HFFc6 (cell line): Measurements from ENCODE around the gene TRPC6. TPM values are rescaled to one million over a fixed set of nuclear protein-coding genes. Genes with fewer than 3 reads are reported as not detected.
"Not testable (repeated sequence)": the region's sequence is repeated elsewhere in the genome, so short reads cannot be mapped to it uniquely, and the experiment has no call there.

ENCODE experiments used
- DNase-seq: peaks from one replicate; pipeline ENCODE4 v3.0.0-alpha.2; 2018
- H3K27ac Mint-ChIP-seq: 2 replicates; pipeline ENCODE4 v1.8.0; 2020; ENCODE audit warnings: mild to moderate bottlenecking, mixed read lengths
- H3K27me3 Mint-ChIP-seq: 2 replicates; pipeline ENCODE4 v1.8.0; 2021; ENCODE audit warnings: mild to moderate bottlenecking, moderate library complexity, mixed read lengths; ENCODE audit not compliant: insufficient read depth
- H3K36me3 Mint-ChIP-seq: 2 replicates; pipeline ENCODE4 v1.8.0; 2021; ENCODE audit warnings: low read depth, mixed read lengths
- H3K4me1 Mint-ChIP-seq: 2 replicates; pipeline ENCODE4 v1.8.0; 2020; ENCODE audit warnings: low read depth, mixed read lengths
- H3K4me3 Mint-ChIP-seq: 2 replicates; pipeline ENCODE4 v1.8.0; 2020; ENCODE audit warnings: mild to moderate bottlenecking, moderate library complexity, mixed read lengths
- H3K9me3 Mint-ChIP-seq: 2 replicates; pipeline ENCODE4 v1.8.0; 2020; ENCODE audit warnings: mild to moderate bottlenecking, mixed read lengths
- total RNA-seq, 6 experiments: library from RNA; stranded (reverse); fragmentation: NEBNext Ultra II Directional; extraction: Animal tissue kit (Norgen Biotek cat#: 25700); gene quantifications; 2 replicates in 1 of 6; 3 replicates in 5 of 6; pipeline ENCODE4 v1.2.3, GENCODE V29; 2021
- TF ChIP-seq, protein P1 (sequence below): fragments of 200-600 bp; sonication (generic); IDR thresholded peaks from 2 replicates; pipeline ENCODE4 v1.5.0; 2021; ENCODE audit warnings: antibody characterized with exemption, mild to moderate bottlenecking

TRPC6 gene
- total RNA-seq, 6 experiments from 2014 or later: not detected

GRCh38 chr11:101474666-101475065 lies 109.1 kb downstream of the TRPC6 start:
- Mint-ChIP-seq H3K4me3 (no peak overlapping the region), H3K27me3 (no peaks in the 10 kb centered on the region; the same call in none of the 2 replicates), H3K36me3 (no peaks in the 10 kb centered on the region), H3K27ac (no peak overlapping the region), H3K9me3 (peaks cover 9% of the 10 kb centered on the region), H3K4me1 (no peaks in the 10 kb centered on the region)
- no peak for DNase-seq
- TF ChIP-seq, protein P1, sequence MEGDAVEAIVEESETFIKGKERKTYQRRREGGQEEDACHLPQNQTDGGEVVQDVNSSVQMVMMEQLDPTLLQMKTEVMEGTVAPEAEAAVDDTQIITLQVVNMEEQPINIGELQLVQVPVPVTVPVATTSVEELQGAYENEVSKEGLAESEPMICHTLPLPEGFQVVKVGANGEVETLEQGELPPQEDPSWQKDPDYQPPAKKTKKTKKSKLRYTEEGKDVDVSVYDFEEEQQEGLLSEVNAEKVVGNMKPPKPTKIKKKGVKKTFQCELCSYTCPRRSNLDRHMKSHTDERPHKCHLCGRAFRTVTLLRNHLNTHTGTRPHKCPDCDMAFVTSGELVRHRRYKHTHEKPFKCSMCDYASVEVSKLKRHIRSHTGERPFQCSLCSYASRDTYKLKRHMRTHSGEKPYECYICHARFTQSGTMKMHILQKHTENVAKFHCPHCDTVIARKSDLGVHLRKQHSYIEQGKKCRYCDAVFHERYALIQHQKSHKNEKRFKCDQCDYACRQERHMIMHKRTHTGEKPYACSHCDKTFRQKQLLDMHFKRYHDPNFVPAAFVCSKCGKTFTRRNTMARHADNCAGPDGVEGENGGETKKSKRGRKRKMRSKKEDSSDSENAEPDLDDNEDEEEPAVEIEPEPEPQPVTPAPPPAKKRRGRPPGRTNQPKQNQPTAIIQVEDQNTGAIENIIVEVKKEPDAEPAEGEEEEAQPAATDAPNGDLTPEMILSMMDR: no peak

- no peak for DNase-seq
- Mint-ChIP-seq H3K27ac (no peak overlapping the region), H3K4me3 (no peak overlapping the region), H3K4me1 (no peaks in the 10 kb centered on the region), H3K9me3 (peaks cover 5% of the 10 kb centered on the region), H3K27me3 (no peaks in the 10 kb centered on the region; the same call in none of the 2 replicates), H3K36me3 (no peaks in the 10 kb centered on the region; the same call in 1 of the 2 replicates)
- TF ChIP-seq, protein P1: no peak
Observed at GRCh38 chr11:101470881-101471520, 112.8 kb downstream of the TRPC6 start.

GRCh38 chr11:101470419-101470818 lies 113.4 kb downstream of the TRPC6 start:
- Mint-ChIP-seq H3K4me1 (no peaks in the 10 kb centered on the region), H3K4me3 (no peak overlapping the region), H3K27me3 (no peaks in the 10 kb centered on the region; the same call in none of the 2 replicates), H3K36me3 (no peaks in the 10 kb centered on the region; the same call in 1 of the 2 replicates), H3K9me3 (peaks cover 5% of the 10 kb centered on the region), H3K27ac (no peak overlapping the region)
- no peak for DNase-seq
- TF ChIP-seq, protein P1: no peak

DNA sequence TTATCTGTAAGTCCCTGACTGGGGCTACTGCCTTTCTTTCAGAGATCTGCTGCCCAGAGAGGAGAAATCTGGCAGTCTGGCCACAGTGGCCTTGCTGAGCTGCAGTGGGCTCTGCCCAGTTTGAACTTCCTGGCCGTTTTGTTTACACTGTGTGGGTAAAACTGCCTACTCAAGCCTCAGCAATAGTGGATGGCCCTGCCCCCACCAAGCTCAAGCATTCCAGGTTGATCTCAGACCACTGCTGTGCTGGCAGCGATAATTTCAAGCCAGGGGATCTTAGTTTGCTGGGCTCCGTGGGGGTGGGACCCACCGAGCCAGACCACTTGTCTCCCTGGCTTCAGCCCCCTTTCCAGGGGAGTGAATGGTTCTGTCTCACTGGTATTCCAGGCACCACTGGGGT lies 117.5 kb downstream of the TRPC6 start:
- Mint-ChIP-seq H3K36me3 (no peaks in the 10 kb centered on the region; the same call in 1 of the 2 replicates), H3K4me1 (no peaks in the 10 kb centered on the region), H3K9me3 (peaks cover 11% of the 10 kb centered on the region), H3K27ac (no peak overlapping the region), H3K27me3 (no peaks in the 10 kb centered on the region; the same call in 1 of the 2 replicates), H3K4me3 (no peak overlapping the region)
- no peak for DNase-seq
- TF ChIP-seq, protein P1: no peak

- not testable (repeated sequence) for H3K36me3 Mint-ChIP-seq, H3K27ac Mint-ChIP-seq, H3K27me3 Mint-ChIP-seq, H3K4me3 Mint-ChIP-seq, H3K4me1 Mint-ChIP-seq, DNase-seq
- peaks cover 11% of the 10 kb centered on the region for H3K9me3 Mint-ChIP-seq
Observed at GRCh38 chr11:101464388-101464787, 119.4 kb downstream of the TRPC6 start.

DNA sequence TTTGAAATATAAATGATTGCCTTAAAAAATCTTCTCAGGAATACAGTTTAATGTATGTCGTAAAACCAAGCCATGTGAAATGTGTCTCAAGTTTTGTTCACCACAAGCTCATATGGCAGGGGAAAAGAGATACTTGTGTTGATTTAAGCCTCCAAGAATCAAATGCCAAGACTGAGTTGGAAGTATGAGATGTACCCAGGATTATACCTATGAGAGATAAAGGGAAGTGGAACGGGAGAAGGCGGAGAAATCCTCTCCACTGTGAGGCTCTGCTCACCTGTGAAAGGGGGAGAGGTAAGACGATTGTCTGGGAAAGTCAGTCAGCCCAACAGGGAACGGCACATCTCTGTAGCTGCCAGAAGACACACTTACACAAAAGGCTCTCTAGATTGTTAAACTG lies 124.8 kb downstream of the TRPC6 start:
- Mint-ChIP-seq H3K36me3 (no peaks in the 10 kb centered on the region), H3K27ac (no peak overlapping the region), H3K27me3 (no peaks in the 10 kb centered on the region), H3K4me3 (no peak overlapping the region), H3K4me1 (no peaks in the 10 kb centered on the region; the same call in 1 of the 2 replicates), H3K9me3 (peaks cover 10% of the 10 kb centered on the region)
- DNase-seq: no peak
- TF ChIP-seq, protein P1: no peak
